Keratinocyte (primary cell): ENCODE results near the gene GPR31.

Source experiments
- EZH2 ChIP-seq: IDR thresholded peaks from one replicate; pipeline ENCODE4 v1.6.1; 2012; ENCODE audit warnings: inconsistent platforms, mild to moderate bottlenecking, low read length, moderate library complexity
- TF ChIP-seq, protein P1 (sequence below), 3 experiments: IDR thresholded peaks in 1 of 3; conservative IDR thresholded peaks in 1 of 3; optimal IDR thresholded peaks in 1 of 3; 2 replicates in 2 of 3; 3 replicates in 1 of 3; pipeline versions ENCODE3 to v1.5.1; 2011; ENCODE audit warnings: low read length in 3 of 3, mild to moderate bottlenecking in 3 of 3, moderate library complexity in 2 of 3, control low read depth in 1 of 3, inconsistent platforms in 1 of 3; ENCODE audit not compliant: insufficient read depth in 2 of 3; ENCODE audit errors: extremely low read depth in 1 of 3

GRCh38 chr6:167127785-167128531 lies 29.8 kb downstream of the GPR31 start:
- TF ChIP-seq, protein P1, sequence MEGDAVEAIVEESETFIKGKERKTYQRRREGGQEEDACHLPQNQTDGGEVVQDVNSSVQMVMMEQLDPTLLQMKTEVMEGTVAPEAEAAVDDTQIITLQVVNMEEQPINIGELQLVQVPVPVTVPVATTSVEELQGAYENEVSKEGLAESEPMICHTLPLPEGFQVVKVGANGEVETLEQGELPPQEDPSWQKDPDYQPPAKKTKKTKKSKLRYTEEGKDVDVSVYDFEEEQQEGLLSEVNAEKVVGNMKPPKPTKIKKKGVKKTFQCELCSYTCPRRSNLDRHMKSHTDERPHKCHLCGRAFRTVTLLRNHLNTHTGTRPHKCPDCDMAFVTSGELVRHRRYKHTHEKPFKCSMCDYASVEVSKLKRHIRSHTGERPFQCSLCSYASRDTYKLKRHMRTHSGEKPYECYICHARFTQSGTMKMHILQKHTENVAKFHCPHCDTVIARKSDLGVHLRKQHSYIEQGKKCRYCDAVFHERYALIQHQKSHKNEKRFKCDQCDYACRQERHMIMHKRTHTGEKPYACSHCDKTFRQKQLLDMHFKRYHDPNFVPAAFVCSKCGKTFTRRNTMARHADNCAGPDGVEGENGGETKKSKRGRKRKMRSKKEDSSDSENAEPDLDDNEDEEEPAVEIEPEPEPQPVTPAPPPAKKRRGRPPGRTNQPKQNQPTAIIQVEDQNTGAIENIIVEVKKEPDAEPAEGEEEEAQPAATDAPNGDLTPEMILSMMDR (optimal IDR thresholded peaks at IDR 0.05 in 1 of 3, IDR thresholded peaks at IDR 0.05 in 1 of 3, conservative IDR thresholded peaks at IDR 0.05 in 1 of 3; ENCODE audit: extremely low read depth in 1 of 3, insufficient read depth in 2 of 3, low read length in 3 of 3) = no peak
- TF ChIP-seq EZH2 = no peak
